Activated CD8-positive, alpha-beta memory T cell treated with anti-CD3 and anti-CD28 coated beads, Interleukin-2, amount 50 U/mL, for 24 hours (primary cell): ENCODE results near the gene ZNF561.
"Not testable (repeated sequence)": the region's sequence is repeated elsewhere in the genome, so short reads cannot be mapped to it uniquely, and the experiment has no call there.

Experiments used
- DNase-seq: peaks from one replicate; pipeline ENCODE4 v3.0.0-alpha.2; 2020; ENCODE audit errors: extremely low read depth

ZNF561 gene

DNA sequence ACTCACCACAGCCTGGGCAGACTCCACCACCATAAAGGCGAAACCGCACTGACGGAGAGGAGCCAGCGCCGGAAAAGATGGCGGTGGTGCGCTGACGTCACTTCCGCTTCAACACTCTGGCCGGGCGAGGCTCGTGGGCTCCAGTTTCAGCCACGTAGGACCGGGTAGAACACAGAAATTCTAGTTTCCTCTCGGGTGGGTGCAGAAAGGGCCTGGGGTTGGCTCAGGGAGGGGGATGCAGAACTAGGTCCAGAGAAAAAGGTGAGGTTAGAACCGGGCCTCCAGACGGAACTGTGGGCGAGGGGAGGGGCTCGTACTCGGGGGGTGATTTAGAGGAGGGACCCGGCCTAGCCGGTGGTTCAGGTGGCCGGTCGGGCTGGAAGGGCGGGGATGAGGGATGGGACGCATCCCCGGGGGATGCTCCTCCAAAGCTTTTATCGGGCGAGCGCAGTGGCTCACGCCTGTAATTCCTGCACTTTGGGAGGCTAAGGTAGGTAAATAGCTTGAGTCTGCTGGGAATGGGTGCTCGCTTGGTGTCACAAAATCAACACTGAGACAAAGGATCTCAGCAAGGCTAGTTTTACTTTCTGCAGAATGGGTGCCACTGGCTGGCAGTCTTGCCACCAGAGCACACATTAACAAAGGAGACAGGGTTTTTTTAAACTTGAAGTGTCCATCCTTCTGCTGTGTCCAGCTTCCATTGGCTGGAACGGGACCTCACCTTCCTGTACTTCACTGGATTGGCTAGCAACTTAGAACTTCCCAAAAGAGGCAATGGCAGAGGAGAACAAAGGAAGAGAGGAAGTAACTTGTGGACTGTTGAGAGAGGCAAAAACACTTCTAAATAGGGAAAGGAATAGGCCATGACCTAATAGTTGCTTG lies at the start of gene ZNF561:
Gene ZNF561, minus strand, starts transcription at position 77 of the 882 bp plus-strand sequence. CDS start 1,776 bp downstream, outside the sequence.
- DNase-seq, result peak; percentile 72

DNA sequence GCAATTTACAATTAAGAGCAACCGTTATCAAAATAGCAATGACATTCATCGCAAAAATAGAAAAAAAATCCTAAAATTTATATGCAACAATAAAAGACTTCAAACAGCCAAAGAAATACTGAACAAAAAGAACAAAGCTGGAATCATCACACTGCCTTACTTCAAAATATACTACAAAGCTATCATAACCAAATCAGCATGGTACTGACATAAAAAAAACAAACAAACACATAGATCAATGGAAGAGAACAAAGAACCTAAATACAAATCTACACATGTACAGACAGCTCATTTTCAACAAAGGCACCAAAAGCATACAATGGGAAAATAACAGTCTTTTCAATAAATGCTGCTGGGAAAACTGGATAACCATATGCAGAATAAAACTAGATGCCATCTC lies 47.5 kb upstream of the ZNF561 start:
- no peak for DNase-seq

DNA sequence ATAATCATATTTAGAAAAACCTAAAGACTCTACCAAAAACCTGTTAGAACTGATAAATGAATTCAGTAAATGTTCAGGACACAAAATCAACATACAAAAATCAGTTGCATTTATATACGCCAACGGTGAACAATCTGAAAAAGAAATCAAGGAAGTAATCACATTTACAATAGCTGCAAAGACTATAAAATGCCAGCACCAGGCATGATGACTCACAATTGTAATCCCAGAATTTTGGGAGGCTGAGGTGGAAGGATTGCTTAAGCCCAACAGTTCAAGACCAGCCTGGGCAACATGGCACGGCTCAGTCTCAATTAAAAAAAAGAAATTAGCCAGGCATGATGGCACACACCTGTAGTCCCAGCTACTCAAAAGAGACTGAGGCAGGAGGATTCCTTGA lies 46.9 kb upstream of the ZNF561 start:
- no peak for DNase-seq

DNA sequence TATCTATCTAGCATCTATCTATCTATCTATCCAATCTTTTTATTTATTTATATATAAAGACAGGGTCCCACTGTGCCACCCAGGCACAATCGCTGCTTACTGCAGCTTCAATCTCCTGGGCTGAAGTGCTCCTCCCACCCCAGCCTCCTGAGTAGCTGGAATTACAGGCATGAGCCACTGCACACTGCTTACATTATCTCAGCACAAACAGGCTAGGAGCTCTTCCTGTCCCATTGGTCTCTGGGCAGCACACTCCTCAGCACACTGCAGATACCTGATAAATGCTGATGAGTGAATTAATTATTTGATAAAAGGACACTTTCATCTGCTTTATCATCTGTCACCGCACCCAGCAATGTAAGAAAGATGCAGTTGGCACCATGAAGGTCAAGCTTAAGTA lies 37.7 kb upstream of the ZNF561 start:
- DNase-seq, result no peak

DNA sequence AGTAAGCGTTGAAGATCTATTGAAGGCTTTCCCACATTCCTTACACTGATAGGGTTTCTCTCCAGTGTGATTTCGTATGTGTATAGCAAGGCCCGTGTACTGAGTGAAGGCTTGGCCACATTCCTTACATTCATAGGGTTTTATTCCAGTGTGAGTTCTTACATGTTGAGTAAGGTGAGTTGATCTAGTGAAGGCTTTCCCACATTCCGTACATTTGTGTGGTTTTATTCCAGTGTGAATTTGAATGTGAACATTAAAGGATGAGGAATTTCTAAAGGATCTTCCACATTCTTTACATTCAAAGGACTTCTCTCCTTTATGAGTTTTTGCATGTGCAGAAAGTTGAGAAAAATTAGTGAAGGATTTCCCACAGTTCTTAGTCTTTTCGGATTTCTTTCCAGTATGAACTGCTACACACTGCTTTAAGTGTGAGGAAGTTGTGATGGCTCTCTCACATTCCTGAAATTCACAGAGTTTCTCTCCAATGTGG lies 32.1 kb upstream of the ZNF561 start:
- DNase-seq, result not testable (repeated sequence)

DNA sequence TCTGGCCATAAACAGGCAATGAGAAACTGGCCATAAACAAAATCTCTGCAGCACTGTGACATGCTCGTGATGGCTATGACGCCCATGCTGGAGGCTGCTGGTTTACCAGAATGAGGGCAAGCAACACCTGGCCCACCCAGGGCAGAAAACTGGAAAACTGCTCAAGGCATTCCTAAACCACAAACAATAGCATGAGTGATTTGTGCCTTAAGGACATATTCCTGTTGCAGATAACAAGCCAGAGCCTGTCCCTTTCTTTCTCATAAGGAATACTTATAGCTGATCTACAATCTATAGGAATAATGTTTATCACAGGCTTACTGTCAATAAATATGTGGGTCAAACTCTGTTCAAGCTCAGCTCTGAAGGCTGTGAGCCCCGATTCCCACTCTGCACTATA lies 30.4 kb upstream of the ZNF561 start:
- DNase-seq, result not testable (repeated sequence)

DNA sequence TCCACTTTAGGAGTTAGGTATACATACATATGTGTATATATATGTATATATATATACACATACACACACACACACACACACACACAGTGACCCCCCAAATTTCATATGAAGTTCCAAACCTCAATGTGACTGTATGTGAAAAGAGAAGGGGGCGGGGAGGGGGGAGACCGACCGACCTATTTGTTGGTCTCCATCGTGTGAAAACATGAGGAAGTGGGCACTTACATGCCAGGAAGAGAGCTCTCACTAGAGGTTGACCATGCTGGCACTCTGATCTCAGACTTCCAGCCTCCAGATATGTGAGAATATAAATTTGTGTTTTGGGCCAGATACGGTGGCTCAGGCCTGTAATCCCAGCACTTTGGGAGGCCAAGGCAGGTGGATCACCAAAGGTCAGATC lies 29.3 kb upstream of the ZNF561 start:
- no peak for DNase-seq

DNA sequence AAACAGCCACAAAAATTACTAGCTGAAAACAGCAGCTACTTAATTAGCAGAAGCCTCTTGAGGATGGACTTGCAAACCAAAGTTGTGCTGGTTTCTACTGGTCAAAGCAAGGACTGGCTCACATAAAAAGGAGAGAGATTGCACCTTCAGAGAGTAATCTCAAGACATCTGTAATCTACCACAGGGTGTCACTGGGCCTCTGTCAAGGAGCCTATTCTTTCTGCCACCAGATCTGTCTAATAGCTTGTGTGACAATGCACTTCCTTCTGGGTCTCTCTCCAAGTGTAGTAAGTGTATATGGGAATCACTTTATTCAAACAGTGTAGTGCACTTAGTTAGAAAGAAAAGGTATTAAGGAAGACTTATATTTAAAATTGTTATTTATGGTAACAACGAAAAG lies 24.4 kb upstream of the ZNF561 start:
- no peak for DNase-seq

DNA sequence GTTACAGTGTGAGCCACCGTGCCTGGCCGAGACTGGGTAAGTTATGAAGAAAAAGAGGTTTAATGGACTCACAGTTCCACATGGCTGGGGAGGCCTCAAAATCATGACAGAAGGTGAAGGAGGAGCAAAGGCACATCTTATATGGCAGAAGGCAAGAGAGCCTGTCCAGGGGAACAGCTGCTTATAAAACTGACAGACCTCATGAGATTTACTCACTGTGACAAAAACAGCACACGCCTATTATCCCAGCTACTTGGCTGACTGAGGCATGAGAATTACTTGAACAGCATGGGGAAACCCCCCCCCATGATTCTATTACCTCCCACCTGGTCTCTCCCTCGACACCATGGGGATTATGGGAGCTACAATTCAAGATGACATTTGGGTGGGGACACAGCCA lies 23.4 kb upstream of the ZNF561 start:
- DNase-seq, result no peak

DNA sequence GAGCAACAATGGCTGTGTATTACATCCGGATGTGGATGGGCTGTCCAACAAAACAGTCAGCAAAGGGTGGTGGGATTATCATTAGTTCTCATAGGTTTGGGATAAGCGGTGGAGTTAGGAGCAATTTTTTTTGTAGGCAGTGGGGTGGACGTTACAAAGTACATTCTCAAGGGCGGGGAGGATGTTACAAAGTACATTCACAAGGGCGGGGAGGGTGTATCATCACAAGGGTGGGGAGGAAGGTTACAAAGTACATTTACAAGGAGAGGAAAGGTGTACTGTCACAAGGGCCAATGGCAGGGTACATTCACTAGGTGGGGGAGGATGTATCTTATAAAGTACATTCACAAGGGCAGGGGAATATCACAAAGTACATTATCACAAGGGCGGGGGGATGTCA lies 20.8 kb upstream of the ZNF561 start:
- no peak for DNase-seq

DNA sequence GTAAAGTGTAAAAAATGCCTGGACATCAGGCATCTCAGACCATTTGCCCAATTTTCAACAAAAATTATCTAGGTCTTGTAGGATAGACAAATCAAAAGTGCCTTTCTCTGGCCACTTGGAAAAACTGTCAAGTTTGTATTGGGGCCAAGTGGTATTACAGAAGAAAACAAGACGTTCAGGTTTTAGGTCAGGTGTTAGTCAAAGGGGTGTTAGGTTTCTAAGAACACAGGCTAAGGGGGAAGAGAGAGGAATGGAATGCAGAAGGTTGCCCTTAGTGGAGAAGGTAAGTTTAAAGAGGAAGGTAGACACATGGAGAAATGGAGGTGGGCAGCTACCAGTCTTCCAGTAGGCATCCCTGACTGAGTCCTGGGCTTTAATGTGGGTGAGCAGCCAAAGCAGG lies 19.9 kb upstream of the ZNF561 start:
- no peak for DNase-seq

DNA sequence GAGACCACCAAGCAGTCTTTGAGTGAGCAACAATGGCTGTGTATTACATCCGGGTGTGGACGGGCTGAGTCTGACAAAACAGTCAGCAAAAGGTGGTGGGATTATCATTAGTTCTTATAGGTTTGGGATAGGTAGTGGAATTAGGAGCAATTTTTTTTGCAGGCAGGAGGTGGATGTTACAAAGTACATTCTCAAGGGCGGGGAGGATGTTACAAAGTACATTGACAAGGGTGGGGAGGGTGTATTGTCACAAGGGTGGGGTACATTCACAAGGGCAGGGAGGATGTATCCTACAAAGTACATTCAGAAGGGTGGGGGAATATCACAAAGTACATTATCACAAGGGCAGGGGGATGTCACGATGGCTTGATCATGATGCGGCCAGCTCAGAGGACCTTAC lies 15.0 kb upstream of the ZNF561 start:
- no peak for DNase-seq

DNA sequence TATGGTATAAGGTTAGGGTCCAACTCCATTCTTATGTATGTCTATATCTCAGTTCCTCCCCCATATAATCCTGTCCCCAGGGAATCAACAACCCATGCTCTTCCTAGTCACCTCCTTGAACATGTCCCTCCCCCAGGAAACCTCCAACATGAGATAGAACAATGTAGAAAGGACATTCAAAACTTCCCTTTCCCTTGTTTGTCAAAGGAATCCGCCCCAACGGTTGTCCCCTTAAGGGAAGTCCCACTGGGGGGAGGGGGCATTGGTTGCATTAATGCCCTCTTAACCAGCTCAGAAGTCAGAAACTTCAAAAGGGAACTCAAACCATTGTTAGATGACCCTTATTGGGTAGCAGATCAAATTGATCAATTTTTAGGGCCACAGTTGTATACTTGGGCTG lies 6.8 kb upstream of the ZNF561 start:
- DNase-seq, result no peak

DNA sequence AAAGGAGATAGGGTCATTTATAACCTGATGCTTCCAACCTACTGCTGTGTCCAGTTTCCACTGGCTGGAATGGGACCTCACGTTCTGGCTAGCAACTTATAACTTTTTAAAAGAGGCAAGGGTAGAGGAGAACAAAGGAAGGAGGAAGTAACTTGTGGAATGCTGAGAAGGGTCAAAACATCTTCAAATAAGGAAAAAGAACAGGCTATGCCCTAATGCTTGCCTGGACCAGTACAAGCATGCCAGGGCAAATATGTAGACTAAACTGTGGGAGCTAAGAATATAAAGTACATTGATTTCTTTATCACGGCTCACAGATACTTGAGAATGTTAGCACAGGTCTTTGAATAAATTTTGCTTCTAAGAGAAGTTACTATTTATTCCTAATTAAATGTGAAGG lies 1.5 kb upstream of the ZNF561 start:
- no peak for DNase-seq

DNA sequence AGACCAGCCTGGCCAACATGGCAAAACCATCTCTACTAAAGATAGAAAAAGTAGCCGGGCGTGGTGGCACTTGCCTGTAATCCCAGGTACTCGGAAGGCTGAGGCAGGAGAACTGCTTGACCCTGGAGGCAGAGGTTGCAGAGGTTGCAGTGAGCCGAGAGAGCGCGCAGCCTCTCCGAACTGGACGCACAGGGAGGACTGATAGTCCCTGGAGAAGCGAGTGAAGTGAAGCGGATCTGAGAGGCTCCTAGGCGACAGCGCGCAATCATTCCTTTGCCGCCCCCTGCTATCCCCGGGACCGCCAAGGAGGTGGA lies 233 bp downstream of the ZNF561 start:
- no peak for DNase-seq

DNA sequence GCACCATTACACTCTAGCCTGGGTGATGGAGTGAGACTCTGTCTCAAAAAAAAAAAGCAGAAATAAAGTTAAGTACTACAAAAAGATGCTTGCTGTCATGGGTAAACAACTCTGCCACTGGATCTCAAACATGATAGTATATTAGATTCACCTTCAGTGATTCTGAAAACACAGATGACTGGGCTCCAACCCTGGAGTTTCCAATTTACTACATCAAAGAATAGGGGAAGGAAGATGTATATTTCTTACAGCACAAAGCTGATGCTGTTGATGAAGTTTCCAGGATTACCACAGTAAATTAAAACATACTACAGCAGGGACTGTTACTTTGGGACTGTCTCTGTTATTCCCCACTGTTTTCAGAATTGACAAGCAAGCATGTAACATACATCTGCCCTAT lies 5.2 kb downstream of the ZNF561 start:
- DNase-seq, result no peak

DNA sequence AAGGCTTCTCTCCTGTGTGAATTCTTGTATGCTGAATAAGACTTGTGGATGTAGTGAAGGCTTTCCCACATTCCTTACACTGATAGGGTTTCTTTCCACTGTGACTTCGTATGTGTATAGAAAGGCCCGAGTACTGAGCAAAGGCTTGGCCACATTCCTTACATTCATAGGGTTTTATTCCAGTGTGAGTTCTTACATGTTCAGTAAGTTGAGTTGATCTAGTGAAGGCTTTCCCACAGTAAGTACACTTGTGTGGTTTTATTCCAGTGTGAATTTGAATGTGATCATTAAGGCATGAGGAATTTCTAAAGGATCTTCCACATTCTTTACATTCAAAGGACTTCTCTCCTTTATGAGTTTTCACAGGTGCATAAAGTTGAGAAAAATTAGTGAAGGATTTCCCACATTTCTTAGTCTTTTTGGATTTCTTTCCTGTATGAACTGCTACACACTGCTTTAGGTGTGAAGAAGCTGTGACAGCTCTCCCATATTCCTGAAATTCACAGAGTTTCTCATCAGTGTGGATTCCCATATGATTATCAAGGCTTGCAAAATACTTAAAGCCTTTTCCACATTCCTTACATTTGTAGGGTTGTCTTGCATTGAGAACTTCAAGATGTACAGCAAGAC lies 10.4 kb downstream of the ZNF561 start:
- DNase-seq, result no peak

DNA sequence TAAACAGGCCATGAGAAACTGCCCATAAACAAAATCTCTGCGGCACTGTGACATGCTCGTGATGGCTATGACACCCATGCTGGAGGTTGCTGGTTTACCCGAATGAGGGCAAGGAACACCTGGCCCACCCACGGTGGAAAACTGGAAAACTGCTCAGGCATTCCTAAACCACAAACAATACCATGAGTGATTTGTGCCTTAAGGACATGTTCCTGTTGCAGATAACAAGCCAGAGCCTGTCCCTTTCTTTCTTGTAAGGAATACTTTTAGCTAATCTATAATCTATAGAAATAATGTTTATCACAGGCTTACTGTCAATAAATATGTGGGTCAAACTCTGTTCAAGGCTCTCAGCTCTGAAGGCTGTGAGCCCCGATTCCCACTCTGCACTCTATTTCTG lies 12.1 kb downstream of the ZNF561 start:
- no peak for DNase-seq

DNA sequence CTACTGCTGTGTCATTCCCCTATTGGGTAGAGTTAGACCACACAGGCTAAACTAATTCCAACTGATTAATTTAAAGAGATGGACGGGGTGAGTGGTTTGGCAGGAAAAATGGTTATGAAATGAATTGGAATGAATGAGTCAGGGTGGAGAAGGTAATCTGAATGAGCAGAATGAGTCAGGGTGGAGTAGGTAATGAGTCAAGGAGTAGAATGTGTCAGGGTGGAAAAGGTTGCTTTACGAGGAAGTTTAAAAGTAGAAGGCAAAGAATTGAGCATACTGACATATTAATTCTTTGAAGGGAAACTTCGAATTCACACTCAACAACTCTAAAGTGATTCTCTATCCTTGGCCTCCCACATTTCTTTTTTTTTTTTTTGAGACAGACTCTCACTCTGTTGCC lies 24.0 kb downstream of the ZNF561 start:
- no peak for DNase-seq

DNA sequence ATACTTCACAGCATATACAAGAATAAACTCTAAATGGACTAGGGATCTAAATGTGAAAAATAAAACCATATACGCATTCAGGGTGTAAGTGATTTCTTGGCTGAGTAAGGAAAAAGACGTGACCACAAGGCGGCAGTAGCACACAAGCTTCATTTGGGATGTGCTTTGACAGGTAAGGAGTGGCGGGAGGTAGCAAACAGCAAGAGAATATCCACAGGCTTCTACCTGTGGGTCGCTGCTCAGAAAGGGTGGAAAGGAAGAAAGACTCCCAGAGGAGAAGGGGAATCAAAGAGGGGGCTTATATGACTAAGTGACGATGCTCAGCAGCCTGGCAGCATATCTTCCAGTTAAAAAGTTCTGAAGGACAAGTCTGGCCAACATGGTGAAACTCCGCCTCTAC lies 34.3 kb downstream of the ZNF561 start:
- peak; percentile 65 for DNase-seq

DNA sequence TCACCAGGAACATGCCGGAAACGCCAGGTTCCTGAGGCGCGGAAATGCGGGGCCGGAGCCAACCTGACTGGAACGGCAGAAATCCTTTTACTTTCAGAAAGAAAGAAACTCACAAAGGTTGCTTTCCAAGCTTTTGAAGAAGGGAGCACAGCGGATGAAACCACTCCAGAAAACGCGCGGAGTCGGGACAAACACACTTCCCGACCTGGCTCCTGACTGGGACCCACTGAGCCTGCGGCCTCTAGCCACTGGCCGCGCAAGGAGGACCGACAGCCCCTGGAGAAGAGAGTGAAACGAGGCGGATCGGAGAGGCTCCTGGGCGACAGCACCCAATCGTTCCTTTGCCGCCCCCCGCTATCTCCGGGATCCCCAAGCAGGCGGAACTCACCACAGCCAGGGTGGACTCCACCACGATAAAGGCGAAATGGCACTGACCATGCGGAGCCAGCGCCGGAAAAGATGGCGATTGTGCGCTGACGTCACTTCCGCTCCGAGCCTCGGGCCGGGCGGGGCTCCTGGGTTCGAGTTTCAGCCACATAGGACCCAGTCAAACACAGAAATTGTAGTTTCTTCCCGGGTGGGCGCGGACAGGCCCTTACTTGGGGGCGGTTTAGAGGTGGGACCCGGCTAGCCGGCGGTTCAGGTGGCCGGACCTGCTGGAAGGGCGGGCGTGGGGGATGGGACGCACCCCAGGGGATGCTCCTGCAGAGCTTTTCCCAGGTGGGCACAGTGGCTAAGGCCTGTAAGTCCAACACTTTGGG lies 36.8 kb downstream of the ZNF561 start, which contains the start of gene ZNF121:
Gene ZNF121, minus strand, starts transcription at position 432 of the 761 bp plus-strand sequence. CDS start 16,407 bp downstream, outside the sequence.
- peak; percentile 58 for DNase-seq

DNA sequence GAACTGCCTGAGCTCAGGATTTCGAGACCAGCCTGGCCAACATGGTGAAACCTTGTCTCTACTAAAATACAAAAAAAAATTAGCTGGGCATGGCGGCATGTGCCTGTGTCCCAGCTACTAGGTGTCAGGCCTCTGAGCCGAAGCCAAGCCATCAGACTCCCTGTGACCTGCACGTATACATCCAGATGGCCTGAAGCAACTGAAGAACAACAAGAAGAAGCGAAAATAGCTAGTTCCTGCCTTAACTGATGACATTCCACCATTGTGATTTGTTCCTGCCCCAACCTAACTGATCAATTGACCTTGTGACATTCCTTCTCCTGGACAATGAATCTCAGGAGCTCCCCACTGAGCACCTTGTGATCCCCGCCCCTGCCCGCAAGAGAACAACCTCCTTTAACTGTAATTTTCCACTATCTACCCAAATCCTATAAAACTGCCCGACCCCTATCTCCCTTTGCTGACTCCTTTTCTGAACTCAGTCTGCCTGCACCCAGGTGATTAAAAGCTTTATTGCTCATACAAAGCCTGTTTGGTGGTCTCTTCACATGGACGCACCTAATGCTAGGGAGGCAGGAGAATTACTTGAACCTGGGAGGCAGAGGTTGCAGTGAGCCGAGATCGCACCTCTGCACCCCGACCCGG lies 38.8 kb downstream of the ZNF561 start:
- DNase-seq, result not testable (repeated sequence)
